NCI-H82 treated with DMSO at 0.1 percent for 48 hours (cell line): ENCODE measurements around the gene NR1I3.
A peak's percentile ranks its signal among the peaks of the same experiment; 100 is the strongest.
"Not testable (repeated sequence)": the region's sequence is repeated elsewhere in the genome, so short reads cannot be mapped to it uniquely, and the experiment has no call there.

Experiments used
- DNase-seq: peaks from one replicate; lab custom pipeline; 2025; ENCODE audit not compliant: unreplicated experiment; lab: John Stamatoyannopoulos, UW

The NR1I3 gene

GRCh38 chr1:161238039-161238473, at the start of gene NR1I3:
NR1I3 (minus strand) TSS chr1:161238203; CDS start chr1:161236565, 1,638 bp downstream.
- DNase-seq: no peak

- no peak for DNase-seq
Measured at GRCh38 chr1:161287482-161288054, 49.6 kb upstream of the NR1I3 start.

GRCh38 chr1:161285521-161285920, 47.5 kb upstream of the NR1I3 start:
- DNase-seq: no peak

- no peak for DNase-seq
Measured at GRCh38 chr1:161285113-161285512, 47.1 kb upstream of the NR1I3 start.

- peak; percentile 25 for DNase-seq
Measured at GRCh38 chr1:161282991-161283390, 45.0 kb upstream of the NR1I3 start.

- peak; percentile 85 for DNase-seq
Measured at GRCh38 chr1:161274874-161275273, 36.9 kb upstream of the NR1I3 start.

GRCh38 chr1:161273402-161273801, 35.4 kb upstream of the NR1I3 start:
- no peak for DNase-seq

- DNase-seq: no peak
Measured at GRCh38 chr1:161267321-161267720, 29.3 kb upstream of the NR1I3 start.

- no peak for DNase-seq
Measured at GRCh38 chr1:161266836-161267235, 28.8 kb upstream of the NR1I3 start.

GRCh38 chr1:161266202-161266601, 28.2 kb upstream of the NR1I3 start:
- no peak for DNase-seq

- DNase-seq: no peak
Measured at GRCh38 chr1:161265305-161265704, 27.3 kb upstream of the NR1I3 start.

- no peak for DNase-seq
Measured at GRCh38 chr1:161261261-161262235, 23.5 kb upstream of the NR1I3 start.

GRCh38 chr1:161260376-161261260, 22.6 kb upstream of the NR1I3 start:
- peak; percentile 35 for DNase-seq

- DNase-seq: no peak
Measured at GRCh38 chr1:161259765-161260164, 21.8 kb upstream of the NR1I3 start.

GRCh38 chr1:161259345-161259702, 21.3 kb upstream of the NR1I3 start:
- no peak for DNase-seq

- peak; percentile 83 for DNase-seq
Measured at GRCh38 chr1:161258439-161259344, 20.7 kb upstream of the NR1I3 start, which contains the start of gene PCP4L1. PCP4L1 (plus strand) TSS chr1:161258745; CDS start chr1:161258975, 230 bp downstream.

- not testable (repeated sequence) for DNase-seq
Measured at GRCh38 chr1:161257109-161257508, 19.1 kb upstream of the NR1I3 start.

GRCh38 chr1:161255955-161256520, 18.0 kb upstream of the NR1I3 start:
- not testable (repeated sequence) for DNase-seq

- not testable (repeated sequence) for DNase-seq
Measured at GRCh38 chr1:161255302-161255701, 17.3 kb upstream of the NR1I3 start.

GRCh38 chr1:161251579-161251978, 13.6 kb upstream of the NR1I3 start:
- DNase-seq: no peak
